Endothelial cell of umbilical vein (primary cell): ENCODE measurements around the gene SOCS3. TPM values are rescaled to one million over a fixed set of nuclear protein-coding genes. Genes with fewer than 3 reads are reported as not detected.

Experiments used
- BruUV-seq: library from RNA; stranded (reverse); fragments of 400-500 nt; replicated peaks from 2 replicates; lab custom pipeline; 2021; lab: Mats Ljungman, UMichigan
- CTCF ChIA-PET: fragments of 300-600, 350-600 bp; sonication (Branson Sonifier 250); formaldehyde crosslinking; loops from one replicate; lab custom pipeline; 2021; ENCODE audit warnings: antibody characterized with exemption, inconsistent platforms; lab: Charles Lee
- POLR2A ChIA-PET: fragments of 300-600, 350-600 bp; sonication (Branson Sonifier 250); formaldehyde crosslinking; loops from one replicate; lab custom pipeline; 2021; ENCODE audit warnings: antibody characterized with exemption, inconsistent platforms; lab: Charles Lee
- DNase-seq: peaks from one replicate; pipeline ENCODE4 v3.0.0-alpha.2; 2011; ENCODE audit warnings: low read depth, low spot score
- FAIRE-seq: peaks from 2 replicates; lab custom pipeline; 2011; peaks lifted over from hg19 to GRCh38; lab: Jason Lieb, UNC
- H2AFZ ChIP-seq: 2 replicates; pipeline ENCODE4 v1.6.0; 2012; ENCODE audit warnings: low read depth, low read length, control low read depth, inconsistent platforms
- H3K27ac ChIP-seq: 2 replicates; pipeline ENCODE4 v1.5.1; 2011; ENCODE audit warnings: low read depth, mild to moderate bottlenecking, control low read depth, low read length, moderate library complexity; ENCODE audit not compliant: insufficient read depth
- H3K27me3 ChIP-seq, 2 experiments: 2 replicates each; pipeline versions ENCODE4 v1.6.0 to v1.6.1; 2011; ENCODE audit warnings: low read length in 2 of 2, mixed read lengths in 1 of 2; ENCODE audit not compliant: control insufficient read depth in 2 of 2, insufficient read depth in 2 of 2
- H3K36me3 ChIP-seq, 2 experiments: 2 replicates in 1 of 2; 3 replicates in 1 of 2; pipeline ENCODE4 v1.5.1; 2011; ENCODE audit warnings: low read length in 2 of 2, mild to moderate bottlenecking in 1 of 2, moderate library complexity in 1 of 2; ENCODE audit not compliant: control insufficient read depth in 2 of 2, insufficient read depth in 2 of 2; ENCODE audit errors: extremely low read depth in 1 of 2
- H3K4me1 ChIP-seq: 3 replicates; pipeline ENCODE4 v1.5.1; 2011; ENCODE audit warnings: mild to moderate bottlenecking, low read length; ENCODE audit not compliant: control insufficient read depth, insufficient read depth; ENCODE audit errors: extremely low read depth
- H3K4me2 ChIP-seq: 2 replicates; pipeline ENCODE4 v1.6.1; 2011; ENCODE audit warnings: low read length, control low read depth, mixed read lengths; ENCODE audit not compliant: insufficient read depth
- H3K4me3 ChIP-seq, 3 experiments: fragments of 200-600 bp in 1 of 3; sonication (generic), shearing (Covaris generic) in 1 of 3; replicated peaks in 1 of 3; 2 replicates each; pipeline ENCODE4 v1.5.1; 2011 to 2016; ENCODE audit warnings: control low read depth in 3 of 3, low read length in 3 of 3, mild to moderate bottlenecking in 2 of 3, inconsistent platforms in 1 of 3, low read depth in 1 of 3, moderate library complexity in 1 of 3; ENCODE audit not compliant: insufficient read depth in 1 of 3
- H3K79me2 ChIP-seq: 2 replicates; pipeline ENCODE4 v1.6.0; 2012; ENCODE audit warnings: low read length, inconsistent platforms; ENCODE audit not compliant: control insufficient read depth, insufficient read depth
- H3K9ac ChIP-seq: replicated peaks from 2 replicates; pipeline ENCODE3; 2011; ENCODE audit warnings: low read length, control low read depth; ENCODE audit not compliant: insufficient read depth; ENCODE audit errors: extremely low read depth
- H3K9me1 ChIP-seq: replicated peaks from 3 replicates; pipeline ENCODE4 v1.6.0; 2011; ENCODE audit warnings: mild to moderate bottlenecking, low read length; ENCODE audit not compliant: control insufficient read depth, insufficient read depth; ENCODE audit errors: extremely low read depth
- H3K9me3 ChIP-seq: replicated peaks from 2 replicates; pipeline ENCODE4 v1.5.1; 2012; ENCODE audit warnings: low read length, inconsistent platforms; ENCODE audit not compliant: control insufficient read depth, insufficient read depth
- H4K20me1 ChIP-seq: replicated peaks from 2 replicates; pipeline ENCODE3; 2011; ENCODE audit warnings: mild to moderate bottlenecking, low read length; ENCODE audit not compliant: control insufficient read depth, insufficient read depth; ENCODE audit errors: extremely low read depth
- CTCF ChIP-seq, 2 donors: IDR thresholded peaks; 1 replicate in 1 of 2; 2 replicates in 1 of 2; pipeline ENCODE4 v1.5.1; 2011; ENCODE audit warnings: low read length in 2 of 2, mild to moderate bottlenecking in 2 of 2, moderate library complexity in 2 of 2, control low read depth in 1 of 2, inconsistent platforms in 1 of 2, low read depth in 1 of 2; ENCODE audit not compliant: insufficient read depth in 1 of 2; ENCODE audit errors: extremely low read depth in 1 of 2
- EZH2 ChIP-seq: IDR thresholded peaks from 2 replicates; pipeline ENCODE4 v1.6.1; 2012; ENCODE audit warnings: borderline replicate concordance, low read depth, mild to moderate bottlenecking, moderate library complexity, low read length, inconsistent platforms; ENCODE audit not compliant: severe bottlenecking
- FOS ChIP-seq: IDR thresholded peaks from 2 replicates; pipeline ENCODE4 v1.6.1; 2011; ENCODE audit warnings: mild to moderate bottlenecking, low read length, moderate library complexity, borderline replicate concordance; ENCODE audit not compliant: insufficient read depth
- GATA2 ChIP-seq: IDR thresholded peaks from 2 replicates; pipeline ENCODE4 v1.7.0; 2011; ENCODE audit warnings: low read depth, mild to moderate bottlenecking, moderate library complexity, mixed read lengths, low read length; ENCODE audit not compliant: insufficient read length, insufficient read depth
- JUN ChIP-seq: IDR thresholded peaks from 2 replicates; pipeline ENCODE4 v1.6.1; 2011; ENCODE audit warnings: borderline replicate concordance, low read depth; ENCODE audit not compliant: insufficient read length, insufficient read depth
- MYC ChIP-seq: IDR thresholded peaks from one replicate; pipeline ENCODE4 v1.6.1; 2011; ENCODE audit warnings: mild to moderate bottlenecking, low read depth, low read length
- POLR2A ChIP-seq: IDR thresholded peaks from 2 replicates; pipeline ENCODE4 v1.6.1; 2012; ENCODE audit warnings: low read depth, mild to moderate bottlenecking, control low read depth, low read length
- POLR2AphosphoS5 ChIP-seq: IDR thresholded peaks from 2 replicates; pipeline ENCODE4 v1.6.1; 2012; ENCODE audit warnings: low read depth, mild to moderate bottlenecking, control low read depth, low read length, moderate library complexity; ENCODE audit not compliant: insufficient read depth
- dilution Hi-C: fragments of 300-500 bp; cut with MboI; formaldehyde crosslinking; loops from one replicate; pipeline ENCODE4 v1.15.0; 2019; ENCODE audit warnings: low sequenced_read_pairs; ENCODE audit not compliant: extremely low pct_ligation_motif_present
- intact Hi-C: fragments of 100-400 bp; cut with micrococcal nuclease; formaldehyde crosslinking; loops from one replicate; pipeline ENCODE4 v1.10.0; 2022
- polyA plus RNA-seq, 4 experiments: library from polyadenylated mRNA; depleted of rRNA in 3 of 4; stranded (reverse) in 3 of 4; unstranded in 1 of 4; fragments of >200 nt; gene quantifications; 2 replicates each; pipeline versions ENCODE4 v1.2.1 to v1.2.3, GENCODE V29; 2011 to 2012; ENCODE audit warnings: missing spikeins in 1 of 4
- total RNA-seq: library from RNA; stranded (reverse); gene quantifications from 2 replicates; pipeline ENCODE4 v1.2.3, GENCODE V29; 2021
- TF ChIP-seq, protein P1 (sequence below): IDR thresholded peaks from 2 replicates; pipeline ENCODE4 v1.6.1; 2011; ENCODE audit not compliant: insufficient read depth, insufficient read length

The SOCS3 gene
- total and polyA plus RNA-seq, 2 donors (not counting 3 experiments of a cell fraction or from before 2014, with no cell fraction given), result 6.2 to 14.3 TPM

DNA sequence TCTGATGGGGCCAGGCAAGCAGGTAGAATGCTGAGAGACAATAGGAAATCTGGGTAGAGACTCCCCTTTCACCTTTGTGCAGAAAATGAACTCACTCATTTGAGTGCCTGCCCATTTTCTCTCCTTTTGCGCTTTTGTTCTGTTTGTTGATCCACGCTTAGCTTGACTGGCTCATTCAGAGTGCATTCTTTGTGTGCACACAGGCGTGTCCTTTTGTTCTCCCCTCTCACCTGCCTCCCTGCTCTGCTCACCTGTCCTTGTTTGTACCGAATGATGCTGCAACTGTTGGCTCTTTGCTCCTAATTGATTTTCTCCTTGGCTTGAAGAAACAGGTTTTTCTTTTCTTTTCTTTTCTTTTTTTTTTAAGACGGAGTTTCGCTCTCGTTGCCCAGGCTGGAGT is 34.3 kb upstream of the SOCS3 start:
- H3K9me1 ChIP-seq, result no peaks in the 10 kb centered on the region
- H3K79me2 ChIP-seq, result peaks cover 74% of the 10 kb centered on the region
- no peaks in the 10 kb centered on the region for H3K27me3 ChIP-seq
- no peak overlapping the region for H2AFZ ChIP-seq
- ChIA-PET CTCF (interaction anchor here (0.7 kb wide), 1 partner anchor 57 kb away, joined by 3 read pairs; no protein-coding TSS in a partner anchor), POLR2A (interaction anchor here (0.6 kb wide), 1 partner anchor 11 kb away, joined by 4 read pairs; no protein-coding TSS in a partner anchor)
- TF ChIP-seq POLR2AphosphoS5 (no peak), CTCF (IDR thresholded peaks at IDR 0.05; ENCODE audit: extremely low read depth in 1 of 2, insufficient read depth in 1 of 2, low read depth in 1 of 2, low read length in 2 of 2) (no peak), POLR2A (no peak), JUN (no peak)
- H3K4me3 ChIP-seq, result no peak overlapping the region
- no peak for FAIRE-seq
- peaks cover 38% of the 10 kb centered on the region for H3K4me1 ChIP-seq
- H3K36me3 ChIP-seq, result peaks cover 9 to 27% of the 10 kb centered on the region in 2 experiments
- no TSS peak for BruUV-seq
- H3K9ac ChIP-seq, result no peak overlapping the region
- dilution Hi-C loops, result no loop called here
- H4K20me1 ChIP-seq, result no peaks in the 10 kb centered on the region
- intact Hi-C loops, result no loop called here
- no peak overlapping the region for H3K27ac ChIP-seq
- no peak overlapping the region for H3K4me2 ChIP-seq
- no peaks in the 10 kb centered on the region for H3K9me3 ChIP-seq
- DNase-seq, result no peak

DNA sequence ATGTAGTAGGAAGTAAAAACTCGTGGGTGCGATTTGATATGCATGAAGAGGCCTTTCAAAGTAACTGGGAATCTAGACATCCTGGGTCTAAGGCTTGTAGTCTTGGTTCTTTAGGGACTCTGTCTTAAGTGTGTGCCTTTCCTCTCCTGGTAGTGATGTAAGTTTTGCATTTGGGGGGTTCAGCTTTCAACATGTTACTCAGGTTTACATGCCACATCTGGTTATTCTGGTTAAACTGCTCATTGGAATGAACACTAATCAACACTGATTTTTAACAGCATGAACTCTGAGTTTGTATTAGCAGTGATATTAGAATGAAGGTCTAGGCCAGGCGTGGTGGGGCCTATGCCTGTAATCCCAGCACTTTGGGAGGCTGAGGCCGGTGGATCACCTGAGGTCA is 33.7 kb upstream of the SOCS3 start:
- peaks cover 41% of the 10 kb centered on the region for H3K4me1 ChIP-seq
- no peaks in the 10 kb centered on the region for H3K9me1 ChIP-seq
- ChIA-PET POLR2A (no interaction called here), CTCF (interaction anchor here (0.7 to 2.7 kb wide), 3 partner anchors 8 to 57 kb away, joined by 3 to 12 read pairs (median 5); no protein-coding TSS in a partner anchor)
- TF ChIP-seq, protein P1, sequence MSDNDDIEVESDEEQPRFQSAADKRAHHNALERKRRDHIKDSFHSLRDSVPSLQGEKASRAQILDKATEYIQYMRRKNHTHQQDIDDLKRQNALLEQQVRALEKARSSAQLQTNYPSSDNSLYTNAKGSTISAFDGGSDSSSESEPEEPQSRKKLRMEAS, result no peak
- TF ChIP-seq FOS (no peak), EZH2 (no peak), GATA2 (no peak), CTCF (IDR thresholded peaks at IDR 0.05; ENCODE audit: extremely low read depth in 1 of 2, insufficient read depth in 1 of 2, low read depth in 1 of 2, low read length in 2 of 2) (no peak), POLR2AphosphoS5 (no peak), JUN (no peak), MYC (no peak), POLR2A (no peak)
- intact Hi-C loops, result no loop called here
- no peaks in the 10 kb centered on the region for H3K27me3 ChIP-seq
- dilution Hi-C loops, result no loop called here
- H4K20me1 ChIP-seq, result no peaks in the 10 kb centered on the region
- BruUV-seq, result no TSS peak
- H3K36me3 ChIP-seq, result peaks cover 6 to 21% of the 10 kb centered on the region in 2 experiments
- DNase-seq (no peak), FAIRE-seq (no peak)
- no peaks in the 10 kb centered on the region for H3K9me3 ChIP-seq
- H2AFZ ChIP-seq, result no peak overlapping the region
- H3K4me2 ChIP-seq, result no peak overlapping the region
- H3K79me2 ChIP-seq, result peaks cover 80% of the 10 kb centered on the region
- no peak overlapping the region for H3K9ac ChIP-seq
- no peak overlapping the region for H3K27ac ChIP-seq
- no peak overlapping the region for H3K4me3 ChIP-seq
